ENCODE data around the gene SHC1.
"Not testable (repeated sequence)": the region's sequence is repeated elsewhere in the genome, so short reads cannot be mapped to it uniquely, and the experiment has no call there.

SHC1 gene

GRCh38 chr1:154995301-154995983 lies 24.9 kb upstream of the SHC1 start:
- not testable (repeated sequence) for DNase-seq (ENCODE audit: low spot score)

- DNase-seq (ENCODE audit: low spot score): no peak
These were observed 24.0 kb upstream of the SHC1 start for GRCh38 chr1:154994591-154994990.

GRCh38 chr1:154994269-154994587 lies 23.7 kb upstream of the SHC1 start:
- no peak for DNase-seq (ENCODE audit: low spot score)

GRCh38 chr1:154993572-154994268 lies 23.2 kb upstream of the SHC1 start, which contains the start of gene LENEP:
LENEP (plus strand) TSS chr1:154993586; CDS start chr1:154993608, 22 bp downstream.
- no peak for DNase-seq (ENCODE audit: low spot score)

- no peak for DNase-seq (ENCODE audit: low spot score)
These were observed 22.4 kb upstream of the SHC1 start for GRCh38 chr1:154992721-154993571.

- no peak for DNase-seq (ENCODE audit: low spot score)
These were observed 19.7 kb upstream of the SHC1 start for GRCh38 chr1:154990276-154990675.

- DNase-seq (ENCODE audit: low spot score): no peak
These were observed 18.8 kb upstream of the SHC1 start for GRCh38 chr1:154989195-154989860.

GRCh38 chr1:154988058-154988954 lies 17.8 kb upstream of the SHC1 start:
- DNase-seq (ENCODE audit: low spot score): no peak

- DNase-seq (ENCODE audit: low spot score): no peak
These were observed 16.8 kb upstream of the SHC1 start for GRCh38 chr1:154987326-154987725.

- DNase-seq (ENCODE audit: low spot score): not testable (repeated sequence)
These were observed 16.2 kb upstream of the SHC1 start for GRCh38 chr1:154986736-154987135.

GRCh38 chr1:154983776-154984466 lies 13.4 kb upstream of the SHC1 start:
- no peak for DNase-seq (ENCODE audit: low spot score)

- DNase-seq (ENCODE audit: low spot score): peak; percentile 98
These were observed 12.5 kb upstream of the SHC1 start, which contains the start of gene FLAD1 for GRCh38 chr1:154982897-154983648. FLAD1 (plus strand) TSS chr1:154983344; CDS start chr1:154983695, 351 bp downstream.

GRCh38 chr1:154982341-154982740 lies 11.8 kb upstream of the SHC1 start:
- DNase-seq (ENCODE audit: low spot score): no peak

- no peak for DNase-seq (ENCODE audit: low spot score)
These were observed 7.8 kb upstream of the SHC1 start for GRCh38 chr1:154978360-154978759.

- DNase-seq (ENCODE audit: low spot score): not testable (repeated sequence)
These were observed 7.2 kb upstream of the SHC1 start for GRCh38 chr1:154977762-154978161.

GRCh38 chr1:154975409-154976059 lies 5.0 kb upstream of the SHC1 start:
- peak; percentile 40 for DNase-seq (ENCODE audit: low spot score)

- DNase-seq (ENCODE audit: low spot score): peak; percentile 96
These were observed 4.4 kb upstream of the SHC1 start for GRCh38 chr1:154974808-154975408.

- DNase-seq (ENCODE audit: low spot score): peak; percentile 98
These were observed 3.7 kb upstream of the SHC1 start, which contains the start of gene CKS1B for GRCh38 chr1:154974102-154974807. CKS1B (plus strand) TSS chr1:154974681; CDS start chr1:154974746, 65 bp downstream.
